GM19035 (cell line): ENCODE data around the gene MEMO1.
"Not testable (repeated sequence)": the region's sequence is repeated elsewhere in the genome, so short reads cannot be mapped to it uniquely, and the experiment has no call there.

Experiments used
- ATAC-seq: cut with Tn5 transposase; IDR thresholded peaks from one replicate; pipeline ENCODE4 v1.9.1; 2021; ENCODE audit not compliant: unreplicated experiment

The MEMO1 gene

GRCh38 chr2:31958140-31958717 lies 52.6 kb downstream of the MEMO1 start:
- ATAC-seq: no peak

DNA sequence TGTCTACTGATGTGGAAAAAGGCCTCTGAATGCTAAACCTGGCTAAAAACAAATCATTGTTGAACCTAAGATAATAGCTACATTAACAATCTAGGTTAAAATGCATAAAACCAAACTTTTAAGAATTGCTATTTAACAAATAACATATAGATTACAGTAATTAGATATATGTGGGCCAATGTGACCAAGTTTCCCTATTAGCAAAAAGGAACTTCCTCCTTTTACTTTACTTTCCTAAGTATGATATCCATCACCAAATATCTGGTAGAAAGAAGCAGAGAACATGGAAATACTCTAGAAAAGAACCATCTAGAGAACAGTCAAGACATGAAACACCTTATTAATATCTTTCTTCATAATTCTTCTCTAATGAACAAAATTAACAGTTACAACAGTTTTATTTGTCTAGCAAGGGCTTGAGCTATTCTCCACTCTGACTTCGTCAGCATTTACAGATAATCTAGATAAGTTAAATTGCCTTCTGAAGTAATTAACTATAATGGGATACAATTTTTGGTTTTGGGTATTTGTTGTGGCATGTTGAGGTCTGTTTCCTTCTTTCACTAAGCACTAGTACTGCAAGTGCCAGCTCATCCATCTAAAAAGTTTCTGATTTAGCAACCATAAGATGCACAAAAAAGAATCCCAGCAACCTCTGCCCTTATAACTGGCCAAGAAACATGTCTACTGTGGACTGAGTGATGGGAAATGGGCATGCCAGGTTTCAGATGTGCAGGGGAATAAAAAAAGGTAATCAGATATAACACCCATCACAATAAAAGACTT lies 53.3 kb downstream of the MEMO1 start:
- ATAC-seq: no peak

DNA sequence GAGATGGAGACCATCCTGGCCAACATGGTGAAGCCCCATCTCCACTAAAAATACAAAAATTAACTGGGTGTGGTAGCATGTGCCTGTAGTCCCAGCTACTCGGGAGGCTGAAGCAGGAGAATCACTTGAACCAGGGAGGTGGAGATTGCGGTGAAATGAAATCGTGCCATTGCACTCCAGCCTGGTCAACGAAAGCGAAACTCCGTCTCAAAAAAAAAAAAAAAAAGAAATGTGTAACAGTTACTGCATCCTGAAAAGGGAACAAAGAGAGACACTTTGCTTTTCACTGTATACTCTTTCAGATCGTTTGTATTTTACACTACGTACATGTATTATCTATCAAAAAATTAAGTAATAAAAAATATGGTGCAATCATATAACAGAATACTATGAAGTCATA lies 53.9 kb downstream of the MEMO1 start:
- not testable (repeated sequence) for ATAC-seq

DNA sequence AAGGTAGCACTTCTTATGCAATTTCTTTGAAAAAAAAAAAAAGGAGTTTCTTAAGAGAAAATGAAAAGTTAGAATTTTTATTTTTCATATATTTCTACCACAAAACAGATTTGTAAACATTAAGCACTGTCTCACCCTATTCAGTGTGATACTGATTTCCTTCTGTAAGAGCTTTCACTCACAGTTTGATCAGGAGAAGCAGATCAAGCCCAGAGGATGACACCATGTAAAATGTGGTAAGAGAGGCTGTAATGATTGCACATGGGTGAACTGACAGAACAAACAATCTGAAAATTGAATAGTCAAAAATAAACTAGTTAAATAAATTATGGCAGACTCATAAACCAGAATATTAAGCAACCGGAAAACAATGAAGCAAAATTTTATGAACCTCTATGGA lies 54.5 kb downstream of the MEMO1 start:
- no peak for ATAC-seq

DNA sequence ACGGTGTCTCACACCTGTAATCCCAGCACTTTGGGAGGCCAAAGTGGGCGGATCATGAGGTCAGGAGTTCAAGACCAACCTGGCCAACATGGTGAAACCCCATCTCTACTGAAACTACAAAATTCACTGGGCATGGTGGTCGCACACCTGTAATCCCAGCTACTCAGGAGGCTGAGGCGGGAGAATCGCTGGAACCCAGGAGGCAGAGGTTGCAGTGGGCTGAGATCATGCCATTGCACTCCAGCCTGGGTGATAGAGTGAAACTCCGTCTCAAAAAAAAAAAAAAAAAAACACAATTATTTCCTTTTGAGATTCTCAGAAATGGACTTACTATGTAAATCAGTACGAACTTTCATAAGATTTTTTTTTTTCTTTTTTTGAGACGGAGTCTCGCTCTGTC lies 57.7 kb downstream of the MEMO1 start:
- not testable (repeated sequence) for ATAC-seq

DNA sequence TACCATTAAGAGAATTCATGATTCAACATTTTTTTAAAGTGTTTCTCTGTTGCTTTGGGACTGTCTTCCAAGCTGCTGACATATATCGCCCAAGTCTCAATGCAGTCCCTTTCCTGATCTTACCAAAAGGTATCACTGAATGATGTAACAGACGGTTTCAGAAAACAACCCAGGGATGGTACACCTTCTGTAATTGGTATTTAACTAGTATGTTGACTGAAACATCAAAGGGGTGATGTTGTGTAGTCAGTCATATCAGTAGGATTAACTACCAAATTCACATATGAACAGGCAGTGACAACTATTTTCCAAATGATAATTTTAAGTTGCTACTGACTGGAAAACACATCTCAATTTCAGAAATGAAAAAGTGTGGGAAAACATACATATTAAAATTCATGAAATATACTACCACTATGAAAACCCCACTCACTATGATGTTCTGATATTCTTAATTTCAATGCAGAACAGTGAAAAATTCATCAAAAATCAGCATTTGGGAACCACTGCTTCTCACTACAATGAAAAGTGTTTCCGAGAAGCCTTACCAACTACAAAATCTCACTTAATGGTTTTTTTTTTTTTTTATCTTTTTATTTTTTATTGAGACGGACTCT lies 59.8 kb downstream of the MEMO1 start:
- ATAC-seq: no peak

DNA sequence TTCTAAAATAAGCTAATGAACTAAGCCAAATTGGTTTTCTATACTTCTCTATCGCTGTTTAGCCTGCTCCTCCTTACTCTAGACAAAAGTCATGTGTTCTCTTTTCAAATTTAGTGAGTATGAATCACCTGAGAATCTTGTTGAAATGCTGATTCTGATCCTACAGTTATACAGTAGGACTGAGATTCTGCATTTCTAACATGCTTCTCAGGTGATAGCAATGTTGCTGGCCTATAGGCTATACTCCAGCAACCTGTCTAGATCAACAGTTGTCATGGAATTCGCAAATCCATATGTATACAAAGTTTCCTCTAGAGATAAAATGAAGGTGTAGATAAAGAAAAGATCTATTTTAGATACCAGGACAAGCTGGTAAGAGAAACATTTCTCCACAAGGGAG lies 62.9 kb downstream of the MEMO1 start:
- ATAC-seq: no peak

DNA sequence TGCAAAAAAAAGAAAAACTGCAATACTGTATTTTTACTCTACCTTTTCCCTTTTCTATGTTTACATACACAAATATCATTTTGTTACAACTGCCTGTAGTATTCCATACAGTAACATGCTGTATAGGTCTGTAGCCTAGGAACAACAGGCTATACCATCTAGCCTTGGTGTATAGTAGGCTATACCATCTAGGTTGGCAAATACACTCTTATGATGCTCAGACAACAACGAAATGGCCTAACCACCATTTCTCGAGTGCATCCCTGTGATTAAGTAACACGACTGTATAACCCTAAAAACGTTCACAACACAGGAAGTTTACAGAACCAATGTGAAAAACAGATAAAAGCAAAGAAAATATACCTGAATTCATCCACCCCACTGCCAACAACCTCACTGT lies 64.0 kb downstream of the MEMO1 start:
- no peak for ATAC-seq

- ATAC-seq: no peak
These were observed 65.3 kb downstream of the MEMO1 start for GRCh38 chr2:31945572-31945935.

- ATAC-seq: no peak
These were observed 65.8 kb downstream of the MEMO1 start for GRCh38 chr2:31944828-31945571.

DNA sequence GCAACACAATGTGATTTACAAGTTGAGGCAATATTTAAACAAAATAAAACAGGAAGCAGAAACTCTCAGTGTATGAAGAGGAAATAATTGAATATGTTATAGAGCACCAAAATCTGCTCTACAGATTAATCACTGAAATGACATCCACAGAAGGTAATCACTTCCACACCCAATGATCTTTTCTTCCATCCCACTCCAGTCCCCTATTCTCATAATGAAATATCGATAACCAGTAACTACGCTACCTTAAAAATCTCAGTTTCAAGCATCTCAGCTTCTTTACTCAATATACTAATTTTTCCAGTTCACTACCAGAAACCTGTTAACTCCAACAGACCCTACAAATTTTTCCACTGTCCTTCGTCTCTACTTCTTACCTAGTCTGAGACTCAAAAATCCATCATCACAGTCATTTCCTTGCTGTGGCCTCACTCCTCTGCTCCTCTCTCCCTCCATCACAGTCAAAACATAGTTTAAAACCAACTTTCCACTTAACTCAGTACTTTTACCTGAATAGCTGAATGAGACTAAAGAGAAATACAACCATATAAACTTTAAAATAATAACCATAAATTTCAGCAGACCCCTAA lies 67.1 kb downstream of the MEMO1 start:
- ATAC-seq: no peak

DNA sequence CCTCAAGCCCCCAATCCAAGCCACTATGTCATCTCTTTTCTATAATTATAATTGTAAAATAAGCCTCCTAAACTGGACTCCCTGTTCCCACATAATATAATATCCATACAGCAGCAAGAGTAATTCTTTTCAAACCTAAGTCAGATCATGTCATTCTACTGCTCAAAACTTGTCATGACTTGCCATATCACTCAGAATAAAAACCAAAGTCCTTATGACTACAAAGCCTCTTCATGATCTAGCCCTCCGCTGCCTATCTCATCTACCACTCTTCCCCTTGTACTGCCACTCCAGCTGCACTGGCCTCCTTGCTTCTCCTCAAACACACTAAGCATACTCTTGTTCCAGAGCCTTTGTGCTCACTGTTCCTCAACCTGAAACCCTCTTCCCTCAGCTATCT lies 69.9 kb downstream of the MEMO1 start:
- no peak for ATAC-seq

GRCh38 chr2:31937741-31938140 lies 73.1 kb downstream of the MEMO1 start:
- ATAC-seq: no peak

DNA sequence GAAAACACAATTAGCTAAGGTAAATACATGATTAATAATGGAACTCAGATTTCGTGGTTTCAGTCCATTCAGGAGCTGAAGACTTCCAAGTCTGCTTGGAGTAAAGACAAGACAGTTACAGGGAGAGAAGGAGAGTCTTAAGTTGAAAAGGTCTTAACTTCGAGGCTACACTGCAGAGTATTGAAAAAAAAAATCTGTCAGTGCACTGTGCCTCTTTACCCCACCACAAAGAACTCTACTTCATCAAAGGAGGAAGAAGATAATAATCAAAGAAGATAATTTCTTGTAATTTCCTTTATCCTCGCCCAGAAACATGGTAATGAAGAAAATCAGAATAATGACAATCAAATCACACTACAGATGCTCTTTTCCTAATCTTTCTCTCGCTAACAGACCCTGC lies 75.4 kb downstream of the MEMO1 start:
- ATAC-seq: no peak

DNA sequence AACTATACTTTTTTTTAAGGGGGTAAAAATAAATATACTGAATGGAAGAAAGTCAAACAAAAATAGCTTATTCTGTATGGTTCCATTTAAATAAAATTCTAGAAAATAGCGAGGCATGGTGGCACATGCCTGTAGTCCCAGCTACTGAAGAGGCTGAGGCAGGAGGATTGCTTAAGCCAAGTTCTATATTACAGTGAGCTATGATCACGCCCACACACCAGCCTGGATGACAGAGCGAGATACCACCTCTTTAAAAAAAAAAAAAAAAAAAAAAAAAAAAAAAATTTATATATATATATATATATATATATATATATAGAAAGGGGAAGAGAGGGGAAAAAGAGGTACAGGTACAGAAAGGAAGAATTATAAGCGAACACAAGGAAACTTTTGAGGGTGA lies 77.7 kb downstream of the MEMO1 start:
- ATAC-seq: no peak

GRCh38 chr2:31932589-31932988 lies 78.2 kb downstream of the MEMO1 start:
- no peak for ATAC-seq

- ATAC-seq: no peak
These were observed 78.9 kb downstream of the MEMO1 start for GRCh38 chr2:31931916-31932315.

GRCh38 chr2:31925517-31925916 lies 85.3 kb downstream of the MEMO1 start:
- ATAC-seq: no peak

GRCh38 chr2:31923662-31924061 lies 87.1 kb downstream of the MEMO1 start:
- ATAC-seq: no peak

DNA sequence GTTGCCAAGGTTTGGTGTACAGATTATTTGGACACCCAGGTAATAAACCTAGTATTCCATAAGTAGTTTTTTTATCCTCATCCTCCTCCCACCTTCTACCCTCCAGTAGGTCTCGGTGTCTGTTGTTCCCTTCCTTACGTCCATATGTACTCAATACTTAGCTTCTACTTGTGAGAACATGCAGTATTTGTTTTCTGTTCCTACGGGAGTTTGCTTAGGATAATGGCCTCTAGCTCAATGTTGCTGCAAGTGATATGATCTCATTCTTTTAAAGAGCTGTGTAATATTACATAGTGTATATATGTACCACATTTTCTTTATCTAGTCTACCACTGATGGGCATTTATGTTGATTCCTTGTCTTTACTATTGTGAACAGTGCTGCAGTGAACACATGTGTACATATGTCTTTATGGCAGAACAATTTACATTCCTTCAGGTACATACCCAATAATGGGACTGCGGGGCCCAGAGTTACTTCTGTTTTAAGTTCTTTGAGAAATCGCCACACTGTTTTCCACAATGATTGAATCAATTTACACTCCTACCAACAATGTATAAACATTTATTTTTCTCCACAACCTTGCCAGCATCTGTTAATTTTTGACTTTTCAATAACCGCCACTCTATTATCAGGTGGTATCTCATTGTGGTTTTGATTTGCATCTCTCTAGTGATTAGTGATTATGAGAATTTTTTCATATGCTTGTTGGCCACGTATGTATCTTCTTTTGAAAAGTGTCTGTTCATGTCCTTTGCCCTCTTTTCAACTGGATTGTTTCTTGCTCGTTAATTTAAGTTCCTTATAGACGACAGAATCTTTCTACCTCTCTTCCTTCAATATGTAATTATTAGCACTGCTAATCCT lies 88.0 kb downstream of the MEMO1 start:
- no peak for ATAC-seq
